Measurements from ENCODE around the gene TMC5.

DNA sequence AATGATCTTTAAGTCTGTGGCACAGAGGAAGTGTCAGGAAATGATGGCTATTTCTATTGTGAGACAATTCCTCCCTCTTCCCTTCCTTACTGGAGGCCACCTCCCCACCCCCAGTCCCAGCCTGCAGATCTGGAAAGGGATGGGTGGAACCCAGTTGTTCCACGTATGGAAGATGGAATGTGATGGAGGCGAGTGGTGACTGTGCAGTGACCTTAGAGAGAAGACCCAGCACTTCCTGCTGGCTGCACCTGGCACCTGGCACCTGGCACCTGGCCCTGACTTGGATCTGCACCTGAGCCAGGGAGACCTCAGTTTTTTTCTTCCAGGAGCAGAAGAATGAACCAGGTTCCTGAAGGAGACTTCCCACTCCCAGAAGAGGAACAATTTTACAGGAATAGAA, 33.0 kb upstream of the TMC5 start:
- TF ChIP-seq GATA3 (IDR thresholded peaks at IDR 0.05; ENCODE audit: low read depth, low read length): no peak
- TF ChIP-seq GATA2 (IDR thresholded peaks at IDR 0.05; ENCODE audit: low read depth, low read length): no peak

All from SH-SY5Y (cell line).